GM12892 (cell line): ENCODE data around the gene OPN3. TPM values are rescaled to one million over a fixed set of nuclear protein-coding genes. Genes with fewer than 3 reads are reported as not detected.
"Not testable (repeated sequence)": the region's sequence is repeated elsewhere in the genome, so short reads cannot be mapped to it uniquely, and the experiment has no call there.

ENCODE experiments used
- DNase-seq: peaks from one replicate; pipeline ENCODE4 v3.0.0; 2011; ENCODE audit not compliant: insufficient read length
- FAIRE-seq: peaks from 2 replicates; lab custom pipeline; 2011; peaks lifted over from hg19 to GRCh38; lab: Jason Lieb, UNC
- POLR2A ChIP-seq: IDR thresholded peaks from 2 replicates; pipeline ENCODE4 v1.6.1; 2011; ENCODE audit warnings: low read depth, low read length, control low read depth
- POLR2AphosphoS5 ChIP-seq: IDR thresholded peaks from 2 replicates; pipeline ENCODE4 v1.6.1; 2011; ENCODE audit warnings: low read depth, low read length, control low read depth
- TAF1 ChIP-seq: IDR thresholded peaks from 2 replicates; pipeline ENCODE4 v1.6.1; 2011; ENCODE audit warnings: low read depth, mild to moderate bottlenecking, control low read depth, low read length, borderline replicate concordance
- polyA plus RNA-seq: library from polyadenylated mRNA; unstranded; fragments of >200 nt; gene quantifications from one replicate; pipeline ENCODE4 v1.2.1, GENCODE V29; 2012; ENCODE audit warnings: missing spikeins, inconsistent platforms; ENCODE audit not compliant: missing spikeins

The OPN3 gene
- polyA plus RNA-seq = 10.3 TPM

GRCh38 chr1:241640149-241640866, at the start of gene OPN3, which contains the start of gene CHML:
Gene OPN3, minus strand, starts transcription at chr1:241640369. Its CDS starts 115 bp downstream, at chr1:241640254.
Gene CHML, minus strand, starts transcription at chr1:241640369. Its CDS starts 4,603 bp downstream, at chr1:241635766.
- DNase-seq (peak; percentile 85), FAIRE-seq (peak; percentile 97)
- TF ChIP-seq TAF1 (peak; percentile 79), POLR2AphosphoS5 (peak; percentile 58; the same call in 1 of the 2 replicates), POLR2A (peak; percentile 95)

- FAIRE-seq (no peak), DNase-seq (no peak)
- TF ChIP-seq TAF1 = no peak
- TF ChIP-seq POLR2A = no peak
- no peak for TF ChIP-seq POLR2AphosphoS5
Measured at GRCh38 chr1:241688940-241689368, 48.8 kb upstream of the OPN3 start.

- TF ChIP-seq POLR2AphosphoS5 (no peak), POLR2A (no peak), TAF1 (no peak)
- FAIRE-seq (no peak), DNase-seq (no peak)
Measured at GRCh38 chr1:241684108-241684507, 43.9 kb upstream of the OPN3 start.

DNA sequence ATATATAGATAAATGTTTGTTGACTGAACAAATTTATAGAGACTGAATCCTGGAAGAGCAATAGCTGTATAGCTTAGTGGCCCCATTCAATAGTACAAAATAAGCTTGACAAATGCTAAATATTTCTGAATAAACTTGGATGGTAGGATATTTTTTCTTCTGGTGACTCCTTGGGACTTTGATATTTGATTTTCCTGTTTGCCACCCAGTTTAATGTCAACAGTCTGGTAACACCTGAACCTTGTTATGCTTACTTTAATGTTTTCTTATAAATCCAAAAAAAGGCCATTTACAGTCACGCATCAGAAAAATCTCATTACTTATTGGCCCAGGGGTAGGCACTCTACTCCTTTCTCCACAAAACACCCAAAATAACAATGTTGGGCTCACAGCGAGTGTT, 42.8 kb upstream of the OPN3 start:
- DNase-seq = no peak
- no peak for FAIRE-seq
- TF ChIP-seq TAF1 = no peak
- no peak for TF ChIP-seq POLR2AphosphoS5
- TF ChIP-seq POLR2A = no peak

- not testable (repeated sequence) for DNase-seq, FAIRE-seq
Measured at GRCh38 chr1:241681861-241682448, 41.8 kb upstream of the OPN3 start.

DNA sequence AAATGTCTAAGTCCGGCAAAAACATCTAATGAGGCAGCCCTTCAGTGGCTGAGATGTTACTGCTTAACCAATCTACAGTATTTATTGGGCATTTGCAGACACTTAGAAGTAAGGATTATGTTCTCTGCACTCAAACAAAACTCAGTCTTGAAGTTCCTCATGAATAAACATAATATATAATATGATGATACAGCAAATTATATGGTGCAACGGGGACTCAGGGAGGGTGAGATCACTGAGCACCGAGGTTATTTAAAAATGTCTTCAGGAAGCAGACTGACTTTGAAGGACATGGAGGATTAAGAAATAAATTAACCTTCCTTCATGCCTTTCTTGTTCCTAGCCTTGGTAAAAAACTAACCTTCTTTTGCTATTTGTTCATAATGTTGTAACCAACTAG, 39.8 kb upstream of the OPN3 start:
- DNase-seq (no peak), FAIRE-seq (no peak)
- TF ChIP-seq POLR2A = no peak
- no peak for TF ChIP-seq POLR2AphosphoS5
- no peak for TF ChIP-seq TAF1

DNA sequence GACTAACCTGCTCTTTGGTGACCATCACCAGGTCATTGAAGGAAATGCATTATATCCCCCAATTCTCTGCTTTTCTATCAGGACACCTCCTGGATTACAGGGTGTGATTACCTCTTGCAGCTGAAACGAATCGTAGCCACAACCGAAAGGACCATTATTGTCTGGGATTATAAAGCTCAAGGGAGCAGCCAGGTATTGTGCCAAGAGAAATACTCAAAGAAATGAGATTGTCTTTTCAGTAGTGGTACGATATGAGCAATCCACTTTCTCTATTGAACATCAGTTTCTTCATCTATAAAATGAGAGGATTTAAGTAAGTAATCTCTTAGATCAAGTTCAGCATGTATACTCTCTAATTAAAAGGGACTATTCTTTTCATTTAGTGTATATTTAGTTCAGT, 39.2 kb upstream of the OPN3 start:
- no peak for DNase-seq
- no peak for FAIRE-seq
- TF ChIP-seq POLR2AphosphoS5 = no peak
- TF ChIP-seq POLR2A = no peak
- no peak for TF ChIP-seq TAF1

DNA sequence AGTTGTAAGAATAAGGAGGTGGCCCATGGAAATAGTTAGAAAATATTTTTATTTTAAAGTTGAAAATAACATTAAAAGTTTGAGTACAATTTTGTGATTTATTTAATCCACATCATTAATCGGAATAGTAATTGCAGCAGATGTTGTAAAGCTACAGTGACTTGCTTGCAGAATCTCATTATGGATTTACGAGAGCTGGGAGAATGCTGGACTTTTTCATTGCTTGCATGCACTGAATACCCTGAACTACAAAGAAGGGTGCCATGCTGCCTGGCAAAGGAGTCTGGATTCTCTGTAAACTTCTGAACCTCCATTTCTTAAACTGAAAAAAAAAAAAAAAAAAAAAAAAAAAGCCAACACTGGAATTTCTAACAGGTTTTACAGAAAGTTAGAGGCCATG, 38.4 kb upstream of the OPN3 start:
- DNase-seq = no peak
- no peak for TF ChIP-seq TAF1
- no peak for TF ChIP-seq POLR2A
- no peak for TF ChIP-seq POLR2AphosphoS5
- FAIRE-seq = no peak

DNA sequence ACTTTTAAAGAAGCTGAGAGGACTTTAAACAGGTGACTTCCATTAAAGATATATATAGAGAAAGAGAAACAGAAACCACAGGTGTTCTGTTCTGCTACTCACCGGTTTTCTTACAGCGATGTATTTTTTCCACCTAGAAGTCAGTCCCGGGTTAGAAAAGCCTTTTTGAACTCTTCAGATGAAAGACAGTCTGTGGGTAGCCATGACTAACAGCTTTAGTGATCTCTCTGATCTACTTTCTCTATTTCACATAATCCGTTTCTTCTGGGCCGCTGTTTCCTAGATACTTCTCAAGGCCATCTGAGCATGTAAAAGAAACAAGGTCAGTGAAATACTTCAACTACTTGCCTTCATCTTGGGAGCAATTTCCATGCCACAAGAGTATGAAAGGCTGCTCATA, 37.0 kb upstream of the OPN3 start:
- TF ChIP-seq POLR2A = no peak
- TF ChIP-seq POLR2AphosphoS5 = no peak
- TF ChIP-seq TAF1 = no peak
- DNase-seq (peak; percentile 7), FAIRE-seq (no peak)

DNA sequence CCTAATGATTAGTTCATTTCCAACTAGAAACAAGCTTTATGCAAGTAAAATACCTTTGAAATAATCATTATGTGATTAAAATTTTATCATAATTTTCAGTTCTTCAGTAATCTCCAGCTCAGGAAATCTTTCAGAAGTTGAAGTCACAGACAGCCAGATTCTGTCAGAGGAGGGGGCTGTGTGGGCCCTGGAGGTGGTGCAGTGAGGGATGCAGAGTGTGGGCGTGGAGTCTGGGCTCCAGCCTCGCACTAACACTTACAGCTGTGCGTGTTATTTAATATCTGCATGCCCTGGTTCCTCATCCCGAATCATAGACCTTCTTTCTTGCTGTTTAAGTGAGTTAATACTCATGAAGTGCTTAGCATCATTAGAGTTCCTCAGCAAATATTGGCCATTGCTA, 35.8 kb upstream of the OPN3 start:
- DNase-seq = no peak
- FAIRE-seq = peak; percentile 58
- TF ChIP-seq POLR2AphosphoS5 (no peak), TAF1 (no peak), POLR2A (no peak)

- DNase-seq (no peak), FAIRE-seq (no peak)
- no peak for TF ChIP-seq POLR2A
- TF ChIP-seq POLR2AphosphoS5 = no peak
- no peak for TF ChIP-seq TAF1
Measured at GRCh38 chr1:241674805-241675384, 34.7 kb upstream of the OPN3 start.
